NCI-H460 (cell line): ENCODE data around the gene SLC25A21. TPM values are rescaled to one million over a fixed set of nuclear protein-coding genes. Genes with fewer than 3 reads are reported as not detected.
A peak's percentile ranks its signal among the peaks of the same experiment; 100 is the strongest.
"Not testable (repeated sequence)": the region's sequence is repeated elsewhere in the genome, so short reads cannot be mapped to it uniquely, and the experiment has no call there.

Experiments
- DNase-seq: peaks from one replicate; pipeline ENCODE4 v3.0.0-alpha.2; 2016; ENCODE audit warnings: low read depth; ENCODE audit errors: extremely low read depth
- total RNA-seq: library from RNA; depleted of rRNA; stranded (reverse); fragments of >200 nt; shearing (Covaris generic); gene quantifications from 2 replicates; pipeline ENCODE4 v1.2.3, GENCODE V29; 2014

Gene SLC25A21
- total RNA-seq, 1 experiment from 2014 or later, result 1.7 TPM

DNA sequence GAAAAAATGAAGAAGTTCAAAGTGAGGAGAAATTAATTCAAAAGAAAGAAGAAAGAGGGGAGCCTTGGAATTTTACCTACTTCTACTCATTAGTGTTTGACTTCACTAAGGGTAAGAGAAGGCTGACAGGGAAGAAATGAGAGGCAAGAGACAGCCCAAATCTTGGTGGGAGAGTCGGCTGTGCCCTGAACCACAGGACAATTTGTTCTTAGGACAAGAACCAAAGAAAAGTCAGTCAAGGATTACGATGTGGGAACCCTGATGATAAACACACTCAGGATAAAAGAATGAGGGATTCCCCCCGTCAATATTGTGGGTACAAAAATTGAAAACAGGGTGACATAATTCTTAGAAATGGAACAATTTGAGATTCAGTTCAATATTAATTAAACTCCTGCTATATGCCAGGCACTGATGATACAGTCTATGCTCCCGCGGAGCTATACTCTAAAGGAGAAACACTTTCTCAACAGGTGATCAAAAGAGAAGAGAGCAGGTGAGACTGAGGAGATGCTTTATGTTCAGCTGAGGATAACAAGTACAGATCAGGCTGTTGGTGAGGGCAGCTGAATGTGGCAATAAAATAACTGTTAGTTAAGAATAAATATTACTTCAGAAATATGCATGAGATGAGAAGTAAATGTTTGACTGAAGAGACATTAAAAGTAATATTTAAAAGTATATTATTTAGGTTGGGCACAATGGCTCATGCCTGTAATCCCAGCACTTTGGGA is 175.4 kb downstream of the SLC25A21 start:
- no peak for DNase-seq

DNA sequence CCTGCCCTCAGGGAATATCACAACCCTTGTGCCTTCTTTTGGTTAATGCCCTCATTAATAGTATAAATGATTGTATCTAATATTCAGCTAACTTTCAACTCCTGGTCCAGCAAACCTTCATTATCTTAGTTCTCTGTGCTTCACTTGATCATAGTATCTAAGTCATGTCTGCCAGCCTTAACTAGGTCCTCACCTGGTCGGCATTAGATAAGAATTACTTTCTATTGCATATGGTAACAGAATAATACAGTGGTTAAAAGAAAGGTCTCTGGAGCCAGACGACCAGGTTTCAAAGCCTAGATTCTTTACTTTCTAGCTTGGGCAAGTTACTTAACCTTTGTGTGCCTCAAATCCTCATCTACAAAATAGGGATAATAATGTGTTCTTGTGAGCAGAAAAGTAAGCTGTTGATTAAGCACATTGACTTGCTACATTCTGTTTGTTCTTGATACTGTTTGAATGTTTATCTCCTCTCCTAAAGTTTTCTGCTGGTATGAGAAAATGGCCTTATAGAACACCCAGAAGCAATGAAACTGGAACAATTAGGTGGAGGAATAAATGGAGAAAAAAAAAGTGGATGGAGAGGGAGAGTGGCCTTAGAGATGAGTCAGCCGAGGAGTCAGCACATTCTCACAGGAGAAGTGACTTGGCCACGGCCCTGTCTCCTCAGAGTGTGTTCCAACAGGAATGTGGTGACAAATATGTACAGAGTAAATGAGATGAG is 176.1 kb downstream of the SLC25A21 start:
- DNase-seq, result peak; percentile 14

DNA sequence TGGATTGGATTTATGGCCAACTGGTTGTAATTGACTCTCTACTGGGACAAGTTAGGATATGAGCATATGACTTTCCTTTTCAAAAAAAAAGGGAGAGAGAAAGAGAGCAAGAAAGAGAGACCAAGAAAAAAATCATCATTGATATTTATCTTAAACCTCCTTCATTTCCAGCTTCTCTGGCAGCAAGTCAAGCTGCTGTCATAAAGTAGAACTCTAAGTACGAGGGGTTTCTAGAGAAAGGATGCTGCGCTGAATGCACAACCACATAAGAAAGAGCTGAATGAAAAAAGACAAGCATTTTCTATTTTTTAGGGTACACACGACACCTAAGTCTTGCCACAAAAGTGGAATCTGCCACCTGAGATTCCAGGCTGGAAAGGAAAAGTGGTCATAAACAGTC is 182.6 kb downstream of the SLC25A21 start:
- no peak for DNase-seq

DNA sequence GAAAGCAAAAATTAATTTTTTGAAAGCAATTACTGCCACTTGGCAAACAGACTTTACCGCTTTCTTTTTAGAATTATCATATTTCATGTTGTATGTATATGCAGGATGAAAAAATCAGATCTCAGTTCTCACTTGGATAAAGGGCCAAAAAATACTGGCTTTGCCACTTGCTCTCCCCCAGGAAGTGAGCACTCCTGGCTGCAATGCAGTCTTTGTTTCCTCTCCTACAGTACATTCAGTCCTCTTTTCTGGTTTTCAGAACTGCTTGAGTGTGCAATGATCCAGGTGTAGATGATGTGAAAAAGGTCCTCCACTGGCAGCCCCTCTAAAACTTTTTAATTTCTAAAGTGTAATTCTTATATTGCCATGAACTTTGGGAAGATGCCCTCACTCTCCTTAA is 183.4 kb downstream of the SLC25A21 start:
- no peak for DNase-seq

DNA sequence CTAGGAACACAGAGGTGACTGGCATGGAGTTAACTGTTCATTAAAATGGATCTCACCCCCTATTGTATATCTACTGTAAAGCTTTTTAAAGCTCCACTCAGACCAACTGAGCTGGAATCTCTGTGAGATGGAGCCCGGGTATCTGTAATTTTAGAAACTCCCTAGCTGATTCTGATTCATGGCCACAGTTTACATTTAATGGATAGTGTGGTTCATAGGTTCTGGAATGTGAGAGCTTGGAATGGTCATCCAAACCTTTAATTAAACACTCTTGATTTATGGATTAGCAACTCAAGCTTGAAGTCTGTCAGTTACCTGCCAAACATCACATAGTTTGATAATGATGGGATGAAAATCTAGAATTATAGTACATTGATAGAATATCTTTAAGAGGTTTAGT is 183.8 kb downstream of the SLC25A21 start:
- no peak for DNase-seq

DNA sequence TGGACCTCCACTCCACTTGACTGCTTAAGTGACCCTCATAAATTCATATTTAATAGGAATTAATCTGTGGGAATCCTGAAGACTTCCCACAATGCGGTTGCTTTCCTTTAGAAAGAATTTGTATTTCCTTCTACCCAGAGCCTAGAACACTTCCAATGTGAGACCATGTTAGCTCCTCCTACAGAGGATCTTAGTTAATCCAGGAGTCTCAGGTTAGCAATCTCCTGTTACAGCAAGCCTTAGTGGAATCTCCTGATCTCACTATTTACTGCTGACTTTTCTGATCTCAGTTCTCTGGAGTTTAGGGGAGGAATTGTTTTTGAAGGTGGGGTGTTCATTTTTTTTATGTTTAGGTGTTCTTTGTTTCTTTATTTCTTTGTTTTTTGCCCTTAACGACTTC is 186.0 kb downstream of the SLC25A21 start:
- no peak for DNase-seq

DNA sequence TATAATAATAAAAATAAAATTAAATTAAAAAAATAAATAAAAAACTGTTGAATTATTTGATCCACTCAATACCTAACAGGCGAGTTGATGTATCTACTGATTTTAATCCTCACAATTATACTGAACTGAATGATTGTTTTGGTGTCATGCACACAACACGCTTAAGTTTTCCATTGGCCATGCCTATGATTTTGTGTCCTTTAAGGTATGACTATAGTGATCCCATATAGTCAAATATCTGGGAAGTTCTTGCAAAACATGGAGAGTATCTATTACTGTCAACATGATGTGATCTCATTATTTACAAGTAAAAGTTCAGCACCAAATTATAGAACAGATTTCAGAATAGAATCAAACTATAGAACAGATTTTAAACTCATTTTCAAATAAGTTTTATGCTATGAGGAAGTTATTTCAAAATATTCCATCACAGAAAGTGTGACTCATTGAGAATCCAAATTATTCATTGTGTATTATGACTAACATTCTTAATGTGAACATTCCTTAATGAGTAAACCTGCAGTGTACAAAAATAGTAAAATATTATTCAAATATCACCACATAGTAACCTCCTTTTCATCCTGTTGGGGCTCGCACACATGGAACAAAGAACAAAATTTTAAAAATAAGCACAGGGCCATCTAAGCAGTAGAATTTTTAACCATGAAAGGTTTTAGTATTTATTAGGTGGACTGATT is 190.4 kb downstream of the SLC25A21 start:
- no peak for DNase-seq

DNA sequence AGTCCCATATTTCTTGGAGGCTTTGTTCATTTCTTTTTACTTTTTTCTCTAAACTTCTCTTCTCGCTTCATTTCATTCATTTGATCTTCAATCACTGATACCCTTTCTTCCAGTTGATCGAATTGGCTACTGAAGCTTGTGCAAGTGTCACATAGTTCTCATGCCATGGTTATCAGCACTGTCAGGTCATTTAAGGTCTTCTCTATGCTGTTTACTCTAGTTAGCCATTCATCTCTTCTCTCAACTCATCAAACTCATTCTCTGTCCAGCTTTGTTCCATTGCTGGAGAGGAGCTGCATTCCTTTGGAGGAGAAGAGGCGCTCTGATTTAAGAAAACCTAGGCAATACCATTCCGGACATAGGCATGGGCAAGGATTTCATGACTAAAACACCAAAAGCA is 192.0 kb downstream of the SLC25A21 start:
- DNase-seq, result not testable (repeated sequence)

DNA sequence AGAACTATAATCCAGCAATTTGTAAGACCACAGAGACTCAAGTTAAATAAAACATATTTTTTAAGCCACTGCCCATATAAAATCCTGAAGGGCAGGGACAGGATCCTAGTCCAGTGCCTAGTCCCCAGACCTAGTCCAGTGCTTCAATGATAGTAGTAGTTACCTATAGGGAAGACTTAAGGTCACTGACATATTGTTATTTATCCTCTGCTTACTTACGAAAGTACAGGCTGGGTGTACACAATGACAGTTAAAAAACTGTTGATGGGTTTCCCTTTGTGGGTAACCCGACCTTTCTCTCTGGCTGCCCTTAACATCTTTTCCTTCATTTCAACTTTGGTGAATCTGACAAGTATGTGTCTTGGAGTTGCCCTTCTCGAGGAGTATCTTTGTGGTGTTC is 192.5 kb downstream of the SLC25A21 start:
- no peak for DNase-seq

DNA sequence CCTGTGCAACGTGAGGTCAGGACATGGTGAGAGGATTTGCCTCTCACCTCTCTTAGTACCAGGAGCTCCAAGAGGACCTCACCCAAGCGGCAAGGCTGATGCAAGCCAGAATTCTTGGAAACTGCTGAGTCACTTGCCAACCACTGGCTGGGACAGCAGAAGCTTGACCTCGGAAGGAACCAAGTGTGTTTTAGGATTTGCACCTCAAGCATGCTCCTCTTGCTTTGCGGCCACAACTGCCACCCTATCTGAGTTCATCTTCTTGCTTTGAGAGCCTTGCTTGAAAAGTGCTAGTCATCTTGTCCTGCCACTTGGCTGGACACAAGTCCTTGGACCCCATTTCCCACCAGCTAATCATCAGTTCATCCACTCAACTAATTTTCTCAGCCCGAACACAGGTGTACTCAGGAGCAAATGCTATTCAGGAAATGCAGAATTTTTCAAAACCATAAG is 195.8 kb downstream of the SLC25A21 start:
- peak; percentile 78 for DNase-seq

DNA sequence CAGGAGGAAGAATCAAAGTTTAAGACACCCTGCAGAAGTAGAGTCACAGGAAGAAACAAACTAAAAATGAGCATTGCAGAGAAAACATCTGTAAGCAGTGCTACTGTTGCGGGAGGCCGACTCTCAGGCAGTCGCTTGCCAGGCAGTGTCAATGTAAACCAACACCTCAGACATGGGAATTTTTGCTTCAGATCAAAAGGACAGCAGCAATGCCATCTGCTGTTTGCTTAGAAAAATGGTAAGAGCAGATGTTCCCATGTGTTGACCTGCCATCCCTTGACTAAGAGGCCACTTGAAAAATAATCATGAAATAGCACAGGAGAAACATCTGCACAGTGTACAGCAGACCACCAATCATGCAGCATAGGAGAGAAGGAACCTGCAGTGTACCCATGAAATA is 196.6 kb downstream of the SLC25A21 start:
- DNase-seq, result peak; percentile 18

DNA sequence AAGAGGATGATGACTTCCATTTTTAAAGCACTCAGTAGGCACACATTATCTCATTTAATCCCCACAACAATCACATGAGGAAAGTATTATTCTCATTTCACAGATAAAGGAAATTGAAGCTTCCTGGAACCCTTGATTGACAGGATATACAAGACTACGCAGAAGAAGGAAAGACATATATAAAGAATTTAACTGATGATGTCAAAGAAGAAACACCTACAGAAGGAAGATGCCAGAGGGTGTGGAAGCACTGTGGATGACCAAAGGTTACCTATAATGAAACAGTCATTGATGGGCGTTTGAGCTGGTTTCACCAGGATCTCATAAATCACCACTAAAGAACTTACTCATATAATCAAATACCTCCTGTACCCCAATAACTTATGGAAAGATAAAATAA is 197.4 kb downstream of the SLC25A21 start:
- DNase-seq, result no peak

DNA sequence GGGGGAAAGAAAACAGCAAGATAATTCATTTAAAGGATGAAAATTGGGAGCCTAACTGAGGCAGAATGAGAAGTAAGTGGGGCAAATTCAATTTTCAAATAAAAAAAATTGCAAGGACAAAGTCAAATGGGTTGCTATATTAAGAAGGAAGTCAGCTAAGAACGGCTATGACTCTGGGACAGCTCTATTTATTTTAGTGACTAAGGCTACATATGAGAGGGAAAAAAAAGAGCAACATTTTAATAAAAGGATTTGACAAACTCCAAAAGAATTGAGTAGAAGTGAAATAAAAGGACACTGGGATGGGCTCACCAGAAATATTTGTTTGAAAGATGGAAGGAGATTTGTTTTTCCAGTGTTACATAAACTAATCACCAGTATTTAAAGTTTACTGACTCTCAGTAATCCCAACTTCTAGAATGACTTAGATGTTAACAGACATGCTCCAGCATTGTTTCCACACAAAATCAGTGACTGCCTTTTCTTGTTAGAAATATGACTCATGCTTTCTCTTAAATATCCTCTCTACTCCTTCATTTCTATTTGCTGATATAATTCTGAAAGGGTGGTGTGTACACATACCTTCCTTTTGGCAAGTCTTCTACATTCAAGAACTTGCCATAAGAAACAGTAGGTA is 198.5 kb downstream of the SLC25A21 start:
- no peak for DNase-seq

DNA sequence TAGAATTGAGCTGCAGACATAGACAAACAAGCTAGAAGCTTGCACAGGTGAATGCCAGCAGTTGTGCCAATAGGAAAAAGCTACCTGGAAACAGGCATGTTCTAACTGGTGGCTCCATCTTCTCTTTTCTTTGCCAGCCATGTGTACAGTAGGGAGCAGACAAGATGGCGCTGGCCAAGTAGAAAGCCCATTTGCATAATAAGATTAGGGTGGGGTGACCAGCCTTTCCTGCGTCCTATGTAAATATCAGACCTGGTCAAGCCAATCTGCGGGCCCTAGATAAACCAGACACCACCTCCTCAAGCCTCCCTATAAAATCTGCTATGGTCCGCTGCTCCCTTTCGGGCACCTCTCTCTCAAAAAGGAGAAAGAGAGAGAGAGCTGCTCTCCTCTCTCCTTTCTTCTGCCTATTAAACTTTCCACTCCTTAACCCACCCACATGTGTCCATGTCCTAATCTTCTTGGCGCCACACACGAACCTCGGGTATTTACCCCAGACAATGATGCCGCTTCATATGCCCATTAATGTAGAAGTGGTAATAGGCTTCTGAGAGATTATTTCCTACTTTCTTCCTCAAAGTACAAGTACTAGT is 201.0 kb downstream of the SLC25A21 start:
- DNase-seq, result no peak

DNA sequence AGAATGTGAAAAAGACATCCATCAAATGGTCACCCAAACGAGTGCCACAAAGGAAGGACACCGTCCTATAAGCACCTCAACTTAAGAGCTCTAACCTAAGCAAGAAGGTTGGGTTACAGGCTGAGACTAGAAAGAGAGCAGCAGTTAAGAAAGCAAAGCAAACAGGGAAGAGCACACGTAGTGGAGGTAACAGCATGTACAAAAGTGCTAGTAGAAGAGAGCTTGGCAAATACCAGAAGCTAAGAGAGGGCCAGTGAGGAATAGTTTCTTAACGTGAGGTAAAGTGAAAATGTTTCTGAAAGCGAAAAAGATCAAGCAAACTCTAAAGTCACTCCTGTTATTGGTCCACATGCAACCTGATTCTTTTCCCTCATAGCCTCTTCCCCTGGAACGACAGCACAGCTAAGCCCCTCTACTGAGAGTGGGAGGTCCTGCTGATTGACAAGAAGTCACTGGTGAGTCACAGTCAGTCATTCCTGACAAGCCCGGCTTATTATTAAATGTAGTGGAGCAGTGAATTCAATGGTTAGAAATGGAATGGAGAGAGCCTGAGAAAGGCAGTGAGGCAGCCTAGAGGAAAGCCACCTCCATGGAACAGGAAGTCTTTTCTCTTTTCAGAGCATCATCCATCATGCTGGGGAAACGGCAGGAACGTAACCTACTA is 204.4 kb downstream of the SLC25A21 start:
- no peak for DNase-seq

DNA sequence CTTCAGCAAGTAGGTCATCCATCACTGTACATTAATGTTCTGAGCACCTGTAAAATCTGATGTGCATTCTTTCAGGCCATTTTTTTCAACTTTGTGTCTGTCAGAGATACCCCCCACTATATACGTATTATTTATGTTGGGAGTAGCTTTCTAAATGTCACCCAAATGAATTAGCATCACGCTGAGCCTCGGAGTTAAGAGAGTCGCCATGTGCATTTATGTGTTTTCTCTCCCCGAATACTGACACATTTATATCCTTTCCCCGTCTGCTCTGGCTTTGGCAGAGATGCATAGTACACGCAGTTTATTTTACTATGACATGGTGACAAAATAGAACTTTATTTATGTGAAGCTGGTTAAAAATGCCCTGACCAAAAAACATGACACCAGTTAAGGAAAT is 216.4 kb downstream of the SLC25A21 start:
- no peak for DNase-seq

DNA sequence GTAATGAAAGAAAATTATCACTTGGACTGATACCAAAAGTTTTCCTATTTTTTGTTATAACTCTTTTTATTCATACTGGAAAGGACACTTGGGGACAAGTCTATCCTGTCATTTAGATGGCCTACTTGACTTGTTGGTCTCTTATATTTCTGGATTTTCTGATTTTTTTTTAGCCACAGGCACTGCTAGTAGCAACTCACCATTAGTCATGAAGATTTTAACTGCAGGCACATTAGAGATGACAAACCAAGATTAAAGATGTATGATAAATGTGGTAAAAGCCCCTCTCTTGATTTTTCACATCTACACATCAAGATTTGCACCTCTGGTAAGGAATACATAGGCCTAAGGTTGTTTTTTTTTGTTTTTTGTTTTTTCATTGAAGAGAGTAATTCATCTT is 217.0 kb downstream of the SLC25A21 start:
- DNase-seq, result no peak

DNA sequence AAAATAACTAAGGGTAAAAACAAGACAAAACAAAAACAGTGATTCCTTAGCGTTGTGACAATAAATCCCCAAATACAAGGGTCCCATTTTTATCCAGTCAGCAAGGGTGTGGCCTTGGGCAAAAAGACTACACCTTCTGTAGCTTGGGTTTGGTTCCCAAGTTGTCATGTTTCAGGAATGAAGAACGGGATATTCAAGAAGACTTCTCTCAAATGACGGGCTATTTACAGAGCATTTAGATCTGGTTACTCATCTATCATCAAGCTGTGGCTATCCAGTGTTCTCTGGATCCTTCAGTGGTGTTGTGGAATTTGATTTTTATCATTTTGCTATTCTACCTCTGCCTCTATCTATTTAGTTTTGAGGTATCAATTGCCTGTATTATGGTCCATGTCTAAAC is 219.7 kb downstream of the SLC25A21 start:
- DNase-seq, result peak; percentile 23

DNA sequence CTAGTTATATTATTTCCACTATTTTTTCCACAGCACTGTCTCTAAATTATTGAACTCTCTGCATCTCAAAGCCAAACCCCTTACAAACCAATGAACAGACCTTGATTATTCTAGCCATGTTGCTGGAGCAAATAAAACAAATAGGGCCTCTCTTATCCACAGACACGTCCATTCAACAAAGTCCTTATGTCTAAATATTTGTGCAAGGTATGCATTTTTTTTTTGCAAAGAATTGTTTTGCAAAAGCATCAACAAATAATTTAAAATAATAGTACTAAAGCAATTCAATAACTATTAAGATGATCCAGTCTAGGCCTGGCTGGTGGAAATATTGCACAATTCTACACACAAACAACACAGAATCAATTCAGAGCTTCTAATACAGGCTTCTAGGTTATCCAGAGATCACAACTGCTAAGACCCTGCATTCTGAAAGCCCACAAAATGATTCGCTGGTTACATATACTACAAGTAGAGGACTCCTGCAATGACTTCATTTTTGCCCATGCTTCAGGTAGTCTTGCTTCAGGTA is 221.0 kb downstream of the SLC25A21 start:
- no peak for DNase-seq

DNA sequence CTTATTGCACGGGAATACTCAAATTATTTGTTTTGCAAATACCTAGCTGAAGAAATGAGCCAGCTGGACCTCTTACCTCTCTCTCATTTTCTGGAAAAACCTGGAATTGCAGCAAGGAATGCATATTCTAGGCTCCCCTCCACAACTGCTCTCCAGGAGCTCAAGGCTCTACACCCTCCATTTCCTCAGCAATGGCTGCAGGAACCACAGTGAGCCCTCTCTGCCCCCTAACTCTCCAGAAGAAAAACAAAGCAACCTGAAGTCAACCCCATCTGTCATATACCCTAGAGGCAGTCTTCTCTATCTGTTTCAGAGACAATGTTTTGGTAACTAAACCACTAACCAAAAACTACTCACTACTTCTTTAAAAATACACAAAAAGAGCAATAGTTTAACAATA is 221.6 kb downstream of the SLC25A21 start:
- DNase-seq, result no peak
